HG03066 (cell line): ENCODE data around the gene FMNL3.
"Not testable (repeated sequence)": the region's sequence is repeated elsewhere in the genome, so short reads cannot be mapped to it uniquely, and the experiment has no call there.

Source experiments
- ATAC-seq: cut with Tn5 transposase; IDR thresholded peaks from one replicate; pipeline ENCODE4 v1.9.1; 2021; ENCODE audit warnings: low read depth; ENCODE audit not compliant: unreplicated experiment

FMNL3 gene

GRCh38 chr12:49616533-49617219 is 90.5 kb downstream of the FMNL3 start:
- no peak for ATAC-seq

- ATAC-seq = no peak
These were observed 91.5 kb downstream of the FMNL3 start for GRCh38 chr12:49615725-49616124.

- ATAC-seq = no peak
These were observed 95.0 kb downstream of the FMNL3 start for GRCh38 chr12:49612210-49612609.

- ATAC-seq = not testable (repeated sequence)
These were observed 96.4 kb downstream of the FMNL3 start for GRCh38 chr12:49610785-49611184.

GRCh38 chr12:49609875-49610154 is 97.4 kb downstream of the FMNL3 start:
- no peak for ATAC-seq

- ATAC-seq = no peak
These were observed 97.9 kb downstream of the FMNL3 start for GRCh38 chr12:49609059-49609874.

- not testable (repeated sequence) for ATAC-seq
These were observed 101.7 kb downstream of the FMNL3 start, which contains the start of gene FAM186B for GRCh38 chr12:49605539-49605938. FAM186B (minus strand) TSS chr12:49605639; CDS start chr12:49605477, 162 bp downstream.

GRCh38 chr12:49604856-49605255 is 102.3 kb downstream of the FMNL3 start:
- no peak for ATAC-seq

- no peak for ATAC-seq
These were observed 103.5 kb downstream of the FMNL3 start for GRCh38 chr12:49603721-49604120.

- ATAC-seq = no peak
These were observed 107.2 kb downstream of the FMNL3 start for GRCh38 chr12:49599961-49600360.

- ATAC-seq = no peak
These were observed 108.7 kb downstream of the FMNL3 start for GRCh38 chr12:49598527-49598926.

- no peak for ATAC-seq
These were observed 118.3 kb downstream of the FMNL3 start for GRCh38 chr12:49588721-49589516.

- ATAC-seq = no peak
These were observed 118.9 kb downstream of the FMNL3 start for GRCh38 chr12:49588281-49588680.

GRCh38 chr12:49587174-49587908 is 119.9 kb downstream of the FMNL3 start:
- ATAC-seq = no peak
